ENCODE measurements around the gene PUSL1. TPM values are rescaled to one million over a fixed set of nuclear protein-coding genes. Genes with fewer than 3 reads are reported as not detected.

PUSL1 gene
- total RNA-seq, 1 experiment from 2014 or later = 38.0 TPM

GRCh38 chr1:1320666-1321448, 12.5 kb downstream of the PUSL1 start:
- Histone ChIP-seq H3K56ac (ENCODE audit: insufficient read length, low read depth, low read length) (no peak overlapping the region), H3K79me1 (ENCODE audit: insufficient read depth, low read depth, low read length, poor library complexity, severe bottlenecking) (peaks cover 8% of the 10 kb centered on the region), H3K9ac (ENCODE audit: extremely low read depth, insufficient read length, low read length) (no peak overlapping the region), H3K4me1 (ENCODE audit: insufficient read depth, low read length) (no peaks in the 10 kb centered on the region; the same call in 1 of the 2 replicates), H3K27ac (ENCODE audit: insufficient read length, low read depth, low read length) (no peak overlapping the region), H4K5ac (ENCODE audit: insufficient read length, low read depth, low read length) (no peak overlapping the region), H3K27me3 (ENCODE audit: insufficient read depth, low read length) (no peaks in the 10 kb centered on the region), H2BK15ac (ENCODE audit: low read depth, low read length) (no peak overlapping the region), H3K18ac (ENCODE audit: insufficient read length, low read depth, low read length) (no peak overlapping the region), H3T11ph (ENCODE audit: low read length) (no peak overlapping the region), H3K9me3 (ENCODE audit: control insufficient read depth, low read depth, low read length) (no peaks in the 10 kb centered on the region), H3K4me2 (ENCODE audit: insufficient read depth, insufficient read length, low read length) (no peak overlapping the region), H2BK20ac (ENCODE audit: low read depth, low read length, poor library complexity, severe bottlenecking) (no peak overlapping the region), H3K4ac (ENCODE audit: low read depth, low read length) (no peak overlapping the region), H3K79me2 (ENCODE audit: insufficient read depth, low read length) (peaks cover 17% of the 10 kb centered on the region; the same call in 1 of the 2 replicates), H2AFZ (ENCODE audit: low read length) (no peak overlapping the region), H3K14ac (ENCODE audit: insufficient read depth, low read length) (no peak overlapping the region), H2BK120ac (ENCODE audit: low read depth, low read length, poor library complexity, severe bottlenecking) (no peak overlapping the region), H2AK5ac (ENCODE audit: insufficient read length, low read length) (no peak overlapping the region), H4K91ac (ENCODE audit: insufficient read length, low read depth, low read length) (no peak overlapping the region), H3K23me2 (ENCODE audit: insufficient read length, low read depth, low read length, poor library complexity, severe bottlenecking) (peaks cover 8% of the 10 kb centered on the region), H2BK5ac (ENCODE audit: insufficient read length, low read length) (no peak overlapping the region), H4K20me1 (ENCODE audit: control insufficient read depth, insufficient read depth, insufficient read length) (peaks cover 5% of the 10 kb centered on the region), H2BK12ac (ENCODE audit: insufficient read length, low read depth, low read length) (no peak overlapping the region), H3K23ac (ENCODE audit: insufficient read length, low read depth, low read length) (no peak overlapping the region), H4K8ac (replicated peaks; ENCODE audit: insufficient read length, low read depth, low read length) (no peak overlapping the region)
- Mint-ChIP-seq H3K36me3 (ENCODE audit: insufficient read depth in 1 of 3, low read depth in 3 of 3) (peaks cover 13 to 47% (median 40%) of the 10 kb centered on the region in 3 experiments; a peak in 6 of 7 replicates), H3K27ac (no peak overlapping the region), H3K9me3 (no peaks in the 10 kb centered on the region), H3K4me3 (no peak overlapping the region; a peak in 1 of 5 replicates), H3K4me1 (peaks cover 6 to 20% of the 10 kb centered on the region in 2 experiments), H3K27me3 (ENCODE audit: low read depth) (no peaks in the 10 kb centered on the region)
- DNase-seq = no peak
- no peak for TF ChIP-seq CTCF (conservative IDR thresholded peaks at IDR 0.05)
- no CpG with 5 or more reads among the region's 23 CpGs for WGBS (ENCODE audit: extremely low coverage, insufficient read length, low lambda C conversion rate)

Measured in H9 (cell line).